Measurements from ENCODE around the gene OPHN1. TPM values are rescaled to one million over a fixed set of nuclear protein-coding genes. Genes with fewer than 3 reads are reported as not detected.
"Not testable (repeated sequence)": the region's sequence is repeated elsewhere in the genome, so short reads cannot be mapped to it uniquely, and the experiment has no call there.

The OPHN1 gene
- total RNA-seq, 1 donor from 2014 or later, result 9.8 TPM

DNA sequence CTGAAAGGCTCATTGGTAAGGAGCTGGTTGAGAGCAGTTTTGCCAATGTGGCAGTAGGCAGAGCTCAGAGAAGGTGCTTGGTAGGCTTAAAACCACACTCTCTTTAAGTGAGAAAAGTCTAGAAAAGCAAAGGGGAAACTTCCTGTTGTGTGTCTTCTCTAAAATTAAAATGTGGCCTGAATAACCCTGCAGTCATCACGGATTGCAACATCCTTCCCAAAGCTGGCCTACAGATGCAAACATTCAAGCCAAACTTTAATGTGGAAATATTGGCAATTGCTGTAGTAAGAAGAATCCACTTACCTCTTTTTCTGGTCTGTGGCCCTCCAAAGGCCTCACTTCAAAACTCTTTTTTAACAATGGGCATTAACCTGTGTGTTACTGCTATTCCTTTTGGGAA is 348.5 kb downstream of the OPHN1 start:
- no peak overlapping the region for H3K4me3 ChIP-seq
- no peaks in the 10 kb centered on the region for H3K9me3 ChIP-seq
- no peak overlapping the region for H3K27ac ChIP-seq
- no peaks in the 10 kb centered on the region for H3K36me3 ChIP-seq
- DNase-seq, result no peak
- no peak for ATAC-seq
- no peaks in the 10 kb centered on the region for H3K27me3 ChIP-seq
- TF ChIP-seq, protein P1, sequence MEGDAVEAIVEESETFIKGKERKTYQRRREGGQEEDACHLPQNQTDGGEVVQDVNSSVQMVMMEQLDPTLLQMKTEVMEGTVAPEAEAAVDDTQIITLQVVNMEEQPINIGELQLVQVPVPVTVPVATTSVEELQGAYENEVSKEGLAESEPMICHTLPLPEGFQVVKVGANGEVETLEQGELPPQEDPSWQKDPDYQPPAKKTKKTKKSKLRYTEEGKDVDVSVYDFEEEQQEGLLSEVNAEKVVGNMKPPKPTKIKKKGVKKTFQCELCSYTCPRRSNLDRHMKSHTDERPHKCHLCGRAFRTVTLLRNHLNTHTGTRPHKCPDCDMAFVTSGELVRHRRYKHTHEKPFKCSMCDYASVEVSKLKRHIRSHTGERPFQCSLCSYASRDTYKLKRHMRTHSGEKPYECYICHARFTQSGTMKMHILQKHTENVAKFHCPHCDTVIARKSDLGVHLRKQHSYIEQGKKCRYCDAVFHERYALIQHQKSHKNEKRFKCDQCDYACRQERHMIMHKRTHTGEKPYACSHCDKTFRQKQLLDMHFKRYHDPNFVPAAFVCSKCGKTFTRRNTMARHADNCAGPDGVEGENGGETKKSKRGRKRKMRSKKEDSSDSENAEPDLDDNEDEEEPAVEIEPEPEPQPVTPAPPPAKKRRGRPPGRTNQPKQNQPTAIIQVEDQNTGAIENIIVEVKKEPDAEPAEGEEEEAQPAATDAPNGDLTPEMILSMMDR (IDR thresholded peaks at IDR 0.05), result no peak
- intact Hi-C loops (cut with DNase I), result no loop called here
- H3K4me1 ChIP-seq, result no peaks in the 10 kb centered on the region

DNA sequence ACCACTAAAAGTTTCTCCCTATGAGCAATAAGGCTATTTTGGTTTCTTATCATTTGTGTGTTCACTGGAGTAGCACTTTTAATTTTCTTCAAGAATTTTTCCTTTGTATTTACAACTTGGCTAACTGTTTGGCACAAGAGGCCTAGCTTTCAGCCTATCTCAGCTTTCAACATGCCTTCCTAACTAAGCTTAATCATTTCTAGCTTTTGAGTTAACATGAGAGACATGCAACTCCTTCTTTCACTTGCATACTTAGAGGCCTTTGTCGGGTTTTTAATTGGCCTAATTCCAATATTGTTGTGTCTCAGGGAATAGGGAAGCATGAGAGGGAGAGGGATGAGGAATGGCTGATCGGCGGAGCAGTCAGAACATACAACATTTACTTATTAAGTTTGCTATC is 349.8 kb downstream of the OPHN1 start:
- no peaks in the 10 kb centered on the region for H3K9me3 ChIP-seq
- TF ChIP-seq, protein P1 (IDR thresholded peaks at IDR 0.05), result no peak
- DNase-seq (no peak), ATAC-seq (no peak)
- H3K27ac ChIP-seq, result no peak overlapping the region
- H3K4me1 ChIP-seq, result no peaks in the 10 kb centered on the region
- intact Hi-C loops (cut with DNase I), result no loop called here
- H3K4me3 ChIP-seq, result no peak overlapping the region
- no peaks in the 10 kb centered on the region for H3K27me3 ChIP-seq
- no peaks in the 10 kb centered on the region for H3K36me3 ChIP-seq

DNA sequence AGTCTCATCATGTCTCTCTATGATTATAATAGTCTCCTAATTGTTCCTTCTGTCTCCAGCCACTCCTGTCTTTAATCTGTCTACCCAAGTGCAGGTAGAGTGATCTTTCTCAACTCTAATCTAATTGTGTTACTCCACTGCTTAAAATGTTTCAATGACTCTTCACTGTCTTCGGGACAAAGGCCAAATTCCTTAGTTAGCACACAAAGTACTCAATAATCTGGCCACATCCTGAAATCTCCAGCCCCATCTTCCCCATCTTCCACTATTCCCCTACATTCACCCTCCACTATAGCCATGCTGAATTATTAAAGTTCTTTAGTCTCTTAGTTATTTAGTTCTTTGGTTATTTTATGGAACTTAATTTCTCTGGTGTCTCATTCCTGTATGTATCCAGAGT is 353.3 kb downstream of the OPHN1 start:
- H3K36me3 ChIP-seq, result no peaks in the 10 kb centered on the region
- intact Hi-C loops (cut with DNase I), result no loop called here
- H3K27me3 ChIP-seq, result no peaks in the 10 kb centered on the region
- H3K4me1 ChIP-seq, result no peaks in the 10 kb centered on the region
- TF ChIP-seq, protein P1 (IDR thresholded peaks at IDR 0.05), result no peak
- ATAC-seq (no peak), DNase-seq (no peak)
- no peak overlapping the region for H3K27ac ChIP-seq
- no peak overlapping the region for H3K4me3 ChIP-seq
- no peaks in the 10 kb centered on the region for H3K9me3 ChIP-seq

DNA sequence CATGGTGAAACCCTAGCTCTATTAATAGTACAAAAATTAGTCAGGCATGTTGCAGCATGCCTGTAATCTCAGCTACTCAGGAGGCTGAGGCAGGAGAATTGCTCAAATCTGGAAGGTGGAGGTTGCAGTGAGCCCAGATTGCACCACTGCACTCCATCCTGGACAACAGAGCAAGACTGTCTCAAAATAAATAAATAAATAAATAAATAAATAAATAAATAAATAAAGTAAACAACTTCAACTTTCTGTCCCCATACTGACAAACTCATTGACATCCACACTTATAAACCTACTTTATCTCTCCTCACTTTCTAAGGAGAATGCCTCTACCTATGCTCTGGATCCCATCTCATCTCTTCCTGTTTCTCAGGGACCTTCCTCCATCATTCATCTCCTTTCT is 354.5 kb downstream of the OPHN1 start:
- ATAC-seq; intact Hi-C loops (cut with DNase I); H3K27ac ChIP-seq; H3K36me3 ChIP-seq; H3K9me3 ChIP-seq; H3K4me3 ChIP-seq; H3K27me3 ChIP-seq; DNase-seq; H3K4me1 ChIP-seq: not testable (repeated sequence)

DNA sequence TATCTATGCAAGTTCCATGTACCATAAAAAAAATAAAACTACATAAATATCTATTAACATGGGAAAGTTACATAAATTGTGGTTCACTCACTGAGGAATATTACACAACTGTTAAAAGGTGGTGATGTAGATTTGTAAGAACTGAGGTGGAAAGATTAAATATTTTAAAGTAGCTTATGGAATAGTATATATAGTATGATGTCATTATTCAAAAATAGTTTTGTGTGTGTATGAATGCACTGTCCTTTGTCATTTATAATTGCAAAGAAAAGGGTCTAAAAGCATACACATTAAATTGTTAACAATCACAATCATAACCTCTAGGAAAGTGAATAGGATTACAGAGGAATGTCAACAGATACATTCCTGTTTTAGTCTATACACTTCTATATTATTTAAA is 355.9 kb downstream of the OPHN1 start:
- Histone ChIP-seq H3K9me3 (no peaks in the 10 kb centered on the region), H3K27me3 (no peaks in the 10 kb centered on the region), H3K4me1 (no peaks in the 10 kb centered on the region), H3K4me3 (no peak overlapping the region), H3K27ac (no peak overlapping the region), H3K36me3 (no peaks in the 10 kb centered on the region)
- intact Hi-C loops (cut with DNase I), result no loop called here
- DNase-seq (no peak), ATAC-seq (no peak)
- TF ChIP-seq, protein P1 (IDR thresholded peaks at IDR 0.05), result no peak

DNA sequence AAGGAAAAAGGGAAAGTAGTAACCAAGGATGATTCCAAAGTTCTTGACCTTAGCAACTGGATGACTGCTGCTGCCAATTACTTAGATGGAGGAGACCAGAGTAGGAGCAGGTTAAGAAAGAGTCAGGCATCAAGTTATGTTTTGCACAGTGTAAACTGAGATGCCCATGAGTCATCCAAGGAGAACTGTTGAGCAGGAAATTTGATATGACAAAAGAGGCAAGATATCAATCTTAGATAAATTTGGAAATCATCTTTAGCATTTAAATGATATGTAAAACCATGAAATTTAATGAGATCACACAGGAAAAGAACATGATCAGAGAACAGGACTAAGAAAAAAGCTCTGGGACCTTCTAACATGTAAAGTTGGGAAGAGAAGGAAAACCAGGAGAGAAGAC is 361.3 kb downstream of the OPHN1 start:
- DNase-seq (no peak), ATAC-seq (no peak)
- intact Hi-C loops (cut with DNase I), result no loop called here
- H3K36me3 ChIP-seq, result no peaks in the 10 kb centered on the region
- no peaks in the 10 kb centered on the region for H3K9me3 ChIP-seq
- TF ChIP-seq, protein P1 (IDR thresholded peaks at IDR 0.05), result no peak
- H3K27ac ChIP-seq, result no peak overlapping the region
- no peaks in the 10 kb centered on the region for H3K27me3 ChIP-seq
- H3K4me1 ChIP-seq, result no peaks in the 10 kb centered on the region
- no peak overlapping the region for H3K4me3 ChIP-seq

DNA sequence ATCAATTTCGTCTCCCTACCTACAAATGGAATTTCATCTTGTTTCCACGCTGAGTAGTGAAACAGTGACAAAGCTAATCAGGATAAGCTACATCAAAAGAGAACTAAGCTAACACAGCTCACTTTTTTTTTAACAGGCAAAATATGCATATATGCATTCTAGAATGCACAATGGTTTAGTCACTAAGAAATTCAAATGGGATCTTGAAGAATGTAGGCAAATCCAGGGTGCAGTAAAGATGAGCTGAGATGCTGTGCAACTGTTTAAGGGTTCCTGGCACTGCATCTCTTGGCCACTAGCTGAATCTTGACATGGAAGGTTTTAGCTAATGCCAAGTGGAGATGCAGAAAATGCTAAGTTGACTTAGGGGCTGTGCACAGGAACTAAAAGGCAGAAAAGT is 363.2 kb downstream of the OPHN1 start:
- H3K9me3 ChIP-seq; H3K4me3 ChIP-seq; H3K27me3 ChIP-seq; H3K36me3 ChIP-seq; H3K4me1 ChIP-seq; ATAC-seq; DNase-seq; H3K27ac ChIP-seq; intact Hi-C loops (cut with DNase I): not testable (repeated sequence)
